MM.1S (cell line): ENCODE data around the gene TBC1D9B.

ENCODE experiments used
- DNase-seq: peaks from one replicate; pipeline ENCODE4 v3.0.0-alpha.2; 2015
- H2AFZ ChIP-seq: fragments of 300-600 bp; sonication (generic); 2 replicates; pipeline ENCODE4 v1.6.0; 2016; ENCODE audit warnings: antibody characterized with exemption, low read length
- H3F3A ChIP-seq: fragments of 300-600 bp; sonication (generic); 2 replicates; pipeline ENCODE4 v1.6.1; 2016; ENCODE audit warnings: mild to moderate bottlenecking, antibody characterized with exemption, low read length, moderate library complexity, mixed read lengths; ENCODE audit not compliant: insufficient read depth
- H3K27ac ChIP-seq: fragments of 300-600 bp; sonication (generic); 2 replicates; pipeline ENCODE4 v1.5.1; 2016; ENCODE audit warnings: mild to moderate bottlenecking, low read length
- H3K27me3 ChIP-seq: fragments of 300-600 bp; sonication (generic); replicated peaks from 2 replicates; pipeline ENCODE4 v1.6.0; 2016; ENCODE audit warnings: low read length; ENCODE audit not compliant: insufficient read depth
- H3K36me3 ChIP-seq: fragments of 300-600 bp; sonication (generic); replicated peaks from 2 replicates; pipeline ENCODE4 v1.6.1; 2016; ENCODE audit warnings: mild to moderate bottlenecking, low read length, mixed read lengths; ENCODE audit not compliant: insufficient read depth
- H3K4me1 ChIP-seq: fragments of 300-600 bp; sonication (generic); 2 replicates; pipeline ENCODE4 v1.6.1; 2016; ENCODE audit warnings: low read length, mixed read lengths
- H3K4me2 ChIP-seq: fragments of 300-600 bp; sonication (generic); 2 replicates; pipeline ENCODE4 v1.6.0; 2016; ENCODE audit warnings: low read depth, low read length
- H3K4me3 ChIP-seq: fragments of 300-600 bp; sonication (generic); 2 replicates; pipeline ENCODE4 v1.5.1; 2016; ENCODE audit warnings: low read length, mixed read lengths
- H3K79me2 ChIP-seq: fragments of 300-600 bp; sonication (generic); 2 replicates; pipeline ENCODE4 v1.6.1; 2016; ENCODE audit warnings: mixed run types, low read length, mixed read lengths
- H3K9ac ChIP-seq: fragments of 300-600 bp; sonication (generic); 2 replicates; pipeline ENCODE4 v1.6.1; 2016; ENCODE audit warnings: low read length, mixed read lengths
- H3K9me2 ChIP-seq: fragments of 300-600 bp; sonication (generic); replicated peaks from 2 replicates; pipeline ENCODE4 v1.6.1; 2016; ENCODE audit warnings: mild to moderate bottlenecking, low read length, mixed read lengths; ENCODE audit not compliant: insufficient read depth
- H3K9me3 ChIP-seq: fragments of 300-600 bp; sonication (generic); replicated peaks from 2 replicates; pipeline ENCODE4 v1.6.1; 2016; ENCODE audit warnings: mild to moderate bottlenecking, low read length, mixed read lengths; ENCODE audit not compliant: insufficient read depth
- H4K20me1 ChIP-seq: fragments of 300-600 bp; sonication (generic); 2 replicates; pipeline ENCODE4 v1.6.1; 2016; ENCODE audit warnings: mild to moderate bottlenecking, low read length, moderate library complexity, mixed read lengths; ENCODE audit not compliant: insufficient read depth
- EZH2 ChIP-seq: fragments of 300-600 bp; sonication (generic); optimal IDR thresholded peaks from 2 replicates; pipeline ENCODE3; 2017; ENCODE audit warnings: low read depth, mild to moderate bottlenecking, antibody characterized with exemption, low read length, mixed read lengths
- EZH2phosphoT487 ChIP-seq: fragments of 300-600 bp; sonication (generic); IDR thresholded peaks from 2 replicates; pipeline ENCODE4 v1.6.1; 2018; ENCODE audit warnings: antibody characterized with exemption, low read length
- TF ChIP-seq, protein P1 (sequence below): fragments of 300-600 bp; sonication (generic); IDR thresholded peaks from 2 replicates; pipeline ENCODE4 v1.5.1; 2016; ENCODE audit warnings: antibody characterized with exemption, low read length, mixed read lengths

TBC1D9B gene

DNA sequence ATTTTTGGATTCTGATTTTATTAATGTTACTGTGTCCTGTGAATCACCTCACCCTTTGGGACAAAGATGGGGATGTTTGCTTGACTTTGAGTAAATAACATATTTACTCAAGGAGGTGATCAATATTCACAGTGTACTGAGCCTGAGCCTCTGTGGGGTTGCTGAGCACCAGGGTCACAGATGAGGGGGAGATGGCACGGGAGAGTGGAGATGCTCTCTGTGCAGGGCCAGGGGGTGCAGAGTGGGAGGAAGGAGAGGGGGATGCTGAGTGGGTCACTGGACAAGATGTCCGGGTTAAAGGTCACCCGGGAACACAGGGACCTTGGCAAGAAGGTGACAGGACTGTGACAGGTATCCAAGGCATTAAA is 83.0 kb downstream of the TBC1D9B start:
- Histone ChIP-seq H3K4me3 (no peak overlapping the region), H3K4me2 (no peak overlapping the region), H4K20me1 (peaks cover 31% of the 10 kb centered on the region), H3K27ac (no peak overlapping the region), H3K9me3 (no peaks in the 10 kb centered on the region), H3K4me1 (peaks cover 20% of the 10 kb centered on the region), H3K9me2 (no peaks in the 10 kb centered on the region), H2AFZ (no peak overlapping the region), H3K27me3 (no peaks in the 10 kb centered on the region), H3K79me2 (peaks cover 93% of the 10 kb centered on the region), H3F3A (peaks cover 42% of the 10 kb centered on the region), H3K9ac (no peak overlapping the region), H3K36me3 (peaks cover 32% of the 10 kb centered on the region)
- no peak for DNase-seq
- TF ChIP-seq EZH2, result no peak
- TF ChIP-seq, protein P1, sequence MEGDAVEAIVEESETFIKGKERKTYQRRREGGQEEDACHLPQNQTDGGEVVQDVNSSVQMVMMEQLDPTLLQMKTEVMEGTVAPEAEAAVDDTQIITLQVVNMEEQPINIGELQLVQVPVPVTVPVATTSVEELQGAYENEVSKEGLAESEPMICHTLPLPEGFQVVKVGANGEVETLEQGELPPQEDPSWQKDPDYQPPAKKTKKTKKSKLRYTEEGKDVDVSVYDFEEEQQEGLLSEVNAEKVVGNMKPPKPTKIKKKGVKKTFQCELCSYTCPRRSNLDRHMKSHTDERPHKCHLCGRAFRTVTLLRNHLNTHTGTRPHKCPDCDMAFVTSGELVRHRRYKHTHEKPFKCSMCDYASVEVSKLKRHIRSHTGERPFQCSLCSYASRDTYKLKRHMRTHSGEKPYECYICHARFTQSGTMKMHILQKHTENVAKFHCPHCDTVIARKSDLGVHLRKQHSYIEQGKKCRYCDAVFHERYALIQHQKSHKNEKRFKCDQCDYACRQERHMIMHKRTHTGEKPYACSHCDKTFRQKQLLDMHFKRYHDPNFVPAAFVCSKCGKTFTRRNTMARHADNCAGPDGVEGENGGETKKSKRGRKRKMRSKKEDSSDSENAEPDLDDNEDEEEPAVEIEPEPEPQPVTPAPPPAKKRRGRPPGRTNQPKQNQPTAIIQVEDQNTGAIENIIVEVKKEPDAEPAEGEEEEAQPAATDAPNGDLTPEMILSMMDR, result no peak

DNA sequence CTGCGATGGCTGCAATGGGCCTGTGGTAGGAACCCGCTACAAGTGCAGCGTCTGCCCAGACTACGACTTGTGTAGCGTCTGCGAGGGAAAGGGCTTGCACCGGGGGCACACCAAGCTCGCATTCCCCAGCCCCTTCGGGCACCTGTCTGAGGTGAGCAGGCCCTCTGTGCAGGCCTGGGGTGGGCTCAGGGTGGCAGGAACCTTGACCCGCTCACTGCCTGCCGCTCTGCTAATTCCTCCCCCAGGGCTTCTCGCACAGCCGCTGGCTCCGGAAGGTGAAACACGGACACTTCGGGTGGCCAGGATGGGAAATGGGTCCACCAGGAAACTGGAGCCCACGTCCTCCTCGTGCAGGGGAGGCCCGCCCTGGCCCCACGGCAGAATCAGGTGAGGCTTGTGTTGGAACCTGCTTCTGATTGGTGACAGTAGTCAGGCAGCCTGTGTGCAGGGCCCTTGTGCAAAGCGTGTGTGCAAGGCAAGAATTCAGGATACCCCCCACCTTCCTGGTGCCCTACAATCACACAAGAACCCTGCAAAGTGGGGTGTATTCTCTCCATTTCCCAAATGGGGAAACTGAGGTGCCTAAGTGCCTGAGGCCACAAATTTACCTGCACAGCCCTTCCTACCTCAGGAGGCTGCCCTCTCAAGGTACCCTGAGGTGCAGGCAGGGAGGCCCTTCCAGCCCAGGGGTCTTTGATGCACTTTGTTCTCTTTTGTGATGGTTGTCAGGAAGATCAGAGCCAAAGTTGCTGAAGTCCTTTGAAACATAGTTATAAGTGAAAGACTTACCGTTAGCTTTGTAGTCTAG is 83.6 kb downstream of the TBC1D9B start:
- Histone ChIP-seq H3K4me2 (no peak overlapping the region), H3K27me3 (no peaks in the 10 kb centered on the region), H3K36me3 (peaks cover 29% of the 10 kb centered on the region), H3K9me2 (no peaks in the 10 kb centered on the region), H3K4me1 (peaks cover 25% of the 10 kb centered on the region), H3K9me3 (no peaks in the 10 kb centered on the region), H3K27ac (no peak overlapping the region), H3K9ac (no peak overlapping the region), H3F3A (peaks cover 46% of the 10 kb centered on the region), H4K20me1 (peaks cover 31% of the 10 kb centered on the region), H2AFZ (no peak overlapping the region), H3K4me3 (no peak overlapping the region), H3K79me2 (peaks cover 90% of the 10 kb centered on the region)
- no peak for TF ChIP-seq EZH2phosphoT487
- DNase-seq, result no peak

DNA sequence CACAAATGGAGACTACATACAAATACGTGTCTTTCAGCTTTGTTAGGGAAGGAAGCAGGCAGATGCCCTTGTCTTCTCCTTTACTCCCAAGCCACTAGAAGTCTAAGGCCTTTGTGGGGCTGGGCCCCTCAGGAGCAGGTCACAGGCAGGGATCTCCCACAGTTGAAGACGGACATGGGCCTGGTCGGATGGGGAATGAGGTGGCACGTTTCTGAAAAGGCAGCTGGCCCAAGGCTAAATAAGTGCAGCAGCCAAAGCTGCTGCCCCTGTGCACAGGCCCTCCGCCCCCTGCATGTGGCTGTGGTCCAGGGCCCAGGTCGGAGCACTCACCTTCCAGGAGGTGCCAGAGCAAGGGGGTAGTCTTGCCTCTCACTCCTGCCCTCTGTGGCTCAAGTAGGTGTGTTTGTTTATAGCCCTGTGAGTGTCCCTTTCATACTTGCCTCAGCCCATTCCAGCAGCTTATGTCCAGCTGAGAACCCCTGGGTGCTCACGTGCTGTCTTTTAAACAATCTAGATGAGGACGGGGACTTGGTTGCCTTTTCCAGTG is 85.2 kb downstream of the TBC1D9B start:
- peaks cover 83% of the 10 kb centered on the region for H3K79me2 ChIP-seq
- H3K9me2 ChIP-seq, result no peaks in the 10 kb centered on the region
- peak overlapping the region; percentile 40; the same call in 1 of the 2 replicates for H3K9ac ChIP-seq
- H3K4me3 ChIP-seq, result peak overlapping the region; percentile 96
- no peak for DNase-seq
- H3K27ac ChIP-seq, result peak overlapping the region; percentile 98; the same call in 1 of the 2 replicates
- H3F3A ChIP-seq, result peaks cover 33% of the 10 kb centered on the region
- TF ChIP-seq, protein P1, result no peak
- TF ChIP-seq EZH2phosphoT487 (no peak), EZH2 (no peak)
- H3K4me2 ChIP-seq, result peak overlapping the region; percentile 90
- no peaks in the 10 kb centered on the region for H3K9me3 ChIP-seq
- no peak overlapping the region for H2AFZ ChIP-seq
- no peaks in the 10 kb centered on the region for H3K27me3 ChIP-seq
- H3K36me3 ChIP-seq, result peaks cover 19% of the 10 kb centered on the region
- peaks cover 31% of the 10 kb centered on the region for H3K4me1 ChIP-seq
- peaks cover 27% of the 10 kb centered on the region for H4K20me1 ChIP-seq

DNA sequence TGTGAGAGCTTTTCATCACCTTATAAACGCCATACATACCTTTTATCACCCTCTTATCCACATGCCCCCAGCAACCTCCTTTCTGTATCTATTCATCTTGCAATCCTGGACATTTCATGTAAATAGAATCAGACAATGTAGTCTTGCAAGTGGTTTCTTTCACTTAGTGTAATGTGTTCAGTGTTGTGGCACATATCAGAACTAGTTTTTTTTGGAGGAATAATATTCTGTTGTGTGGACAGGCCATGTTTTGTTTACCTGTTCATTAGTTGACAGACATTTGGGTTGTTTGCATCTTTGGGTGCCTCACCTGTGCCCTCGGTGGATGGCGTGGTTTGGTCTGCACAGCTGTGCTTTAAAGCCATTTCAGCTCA is 85.7 kb downstream of the TBC1D9B start:
- peak overlapping the region; percentile 96 for H3K4me3 ChIP-seq
- H3K27ac ChIP-seq, result peak overlapping the region; percentile 98; the same call in 1 of the 2 replicates
- no peak for DNase-seq
- H3K27me3 ChIP-seq, result no peaks in the 10 kb centered on the region
- H3K79me2 ChIP-seq, result peaks cover 78% of the 10 kb centered on the region
- H2AFZ ChIP-seq, result no peak overlapping the region
- peaks cover 26% of the 10 kb centered on the region for H4K20me1 ChIP-seq
- H3K4me2 ChIP-seq, result peak overlapping the region; percentile 90
- peaks cover 18% of the 10 kb centered on the region for H3K36me3 ChIP-seq
- peak overlapping the region; percentile 40; the same call in 1 of the 2 replicates for H3K9ac ChIP-seq
- peaks cover 31% of the 10 kb centered on the region for H3K4me1 ChIP-seq
- TF ChIP-seq, protein P1, result no peak
- no peak for TF ChIP-seq EZH2
- TF ChIP-seq EZH2phosphoT487, result no peak
- peaks cover 32% of the 10 kb centered on the region for H3F3A ChIP-seq
- H3K9me2 ChIP-seq, result no peaks in the 10 kb centered on the region
- no peaks in the 10 kb centered on the region for H3K9me3 ChIP-seq
